GM13977 (cell line): ENCODE measurements around the gene TRIM75.
A peak's percentile ranks its signal among the peaks of the same experiment; 100 is the strongest.

Experiments used
- DNase-seq: peaks from one replicate; pipeline ENCODE4 v3.0.0; 2012; ENCODE audit warnings: low spot score
- CTCF ChIP-seq: IDR thresholded peaks from 2 replicates; pipeline ENCODE4 v1.5.1; 2012; ENCODE audit warnings: mild to moderate bottlenecking, control low read depth; ENCODE audit not compliant: insufficient read depth; ENCODE audit errors: extremely low read depth, missing control alignments
- in situ Hi-C: fragments of 300-500 bp; cut with MboI; formaldehyde crosslinking; loops from one replicate; pipeline ENCODE4 v1.12.0; 2022; ENCODE audit warnings: low sequenced_read_pairs, low pct_unique_long_range_greater_than_20kb, mixed read lengths, inconsistent platforms; ENCODE audit not compliant: unreplicated experiment

TRIM75 gene

GRCh38 chr4:165053645-165054044 lies at the start of gene TRIM75:
Gene TRIM75 (plus strand): TSS chr4:165053866. CDS start chr4:165059148, 5,282 bp downstream.
- TF ChIP-seq CTCF: no peak
- DNase-seq: no peak
- in situ Hi-C loops: no loop called here

GRCh38 chr4:165005352-165005925 lies 48.2 kb upstream of the TRIM75 start:
- in situ Hi-C loops: no loop called here
- no peak for DNase-seq
- no peak for TF ChIP-seq CTCF

- no peak for DNase-seq
- in situ Hi-C loops: no loop called here
- TF ChIP-seq CTCF: no peak
These were observed 47.2 kb upstream of the TRIM75 start for GRCh38 chr4:165006456-165006855.

- no peak for DNase-seq
These were observed 46.8 kb upstream of the TRIM75 start for GRCh38 chr4:165006886-165007285.

GRCh38 chr4:165009493-165010227 lies 44.0 kb upstream of the TRIM75 start:
- TF ChIP-seq CTCF: no peak
- in situ Hi-C loops: no loop called here
- peak; percentile 42 for DNase-seq

More at GRCh38 chr4:165006886-165007285, 46.8 kb upstream of the TRIM75 start:
- no peak for TF ChIP-seq CTCF
- in situ Hi-C loops: no loop called here

GRCh38 chr4:165010487-165010886 lies 43.2 kb upstream of the TRIM75 start:
- no peak for TF ChIP-seq CTCF
- DNase-seq: no peak
- in situ Hi-C loops: no loop called here
